ENCODE measurements around the gene BEST1. TPM values are rescaled to one million over a fixed set of nuclear protein-coding genes. Genes with fewer than 3 reads are reported as not detected.
A peak's percentile ranks its signal among the peaks of the same experiment; 100 is the strongest.
"Not testable (repeated sequence)": the region's sequence is repeated elsewhere in the genome, so short reads cannot be mapped to it uniquely, and the experiment has no call there.

The BEST1 gene
- total RNA-seq, 2 donors from 2014 or later: 0.18 to 0.58 TPM

DNA sequence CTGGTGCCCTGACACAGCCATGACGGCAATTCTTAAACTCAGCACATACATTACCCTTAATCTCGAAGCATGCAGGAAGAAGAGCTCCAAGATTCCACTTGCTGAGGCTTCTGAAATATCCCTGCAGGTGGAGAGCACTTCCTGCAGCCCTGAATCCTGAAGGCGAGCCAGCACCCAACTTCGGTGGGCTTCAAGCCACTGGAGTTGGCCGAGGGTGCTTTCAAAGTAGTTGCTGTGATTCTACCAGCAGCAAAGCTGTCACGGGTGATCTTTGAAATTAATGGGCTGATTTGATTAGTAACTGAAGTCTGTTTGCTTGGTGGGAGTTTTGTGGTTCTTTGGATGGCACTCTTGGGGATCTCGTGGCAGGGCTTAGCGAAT lies 26.3 kb downstream of the BEST1 start:
- DNase-seq (ENCODE audit: low spot score in 2 of 2) (peak in 1 of 2 donors; percentile 1), ATAC-seq (no peak)
- H3K36me3 Mint-ChIP-seq: no peaks in the 10 kb centered on the region
- peak overlapping the region in 1 of 2 donors; percentile 15 for H3K27ac Mint-ChIP-seq
- no peaks in the 10 kb centered on the region for H3K9me3 Mint-ChIP-seq

DNA sequence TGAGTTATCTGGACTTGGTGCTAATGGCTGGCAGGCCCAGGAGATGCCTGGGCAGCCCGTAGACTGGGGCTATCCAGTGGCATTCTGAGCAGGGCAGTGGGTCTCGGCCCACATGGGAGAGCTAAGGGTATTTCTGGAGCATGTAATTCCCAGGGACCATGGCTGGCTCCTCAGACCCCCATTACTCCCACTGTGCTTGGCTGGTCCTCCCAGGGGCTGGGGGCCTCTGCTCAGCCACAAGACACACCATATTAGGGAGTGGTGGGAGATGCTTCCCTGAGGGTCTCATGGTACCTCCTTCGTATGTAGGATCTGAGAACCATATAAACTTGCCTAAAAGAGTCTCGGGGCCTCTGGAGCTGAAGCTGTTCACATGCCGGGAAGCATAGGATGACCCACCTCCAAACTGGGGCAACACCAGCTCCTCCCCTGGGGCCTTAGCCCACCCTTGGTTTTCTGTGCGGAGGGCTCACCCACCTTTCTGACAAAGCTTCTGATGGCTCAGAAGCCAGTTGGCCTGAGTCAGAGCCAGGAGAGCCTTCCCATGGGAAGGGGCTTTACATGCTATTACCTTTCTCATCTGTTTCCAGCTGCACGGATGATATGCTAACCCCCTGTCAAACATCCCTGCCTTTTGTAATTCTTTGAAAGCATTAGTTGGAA lies 26.8 kb downstream of the BEST1 start:
- no peaks in the 10 kb centered on the region for H3K36me3 Mint-ChIP-seq
- no peaks in the 10 kb centered on the region for H3K9me3 Mint-ChIP-seq
- DNase-seq (ENCODE audit: low spot score in 2 of 2) (peak in 1 of 2 donors; percentile 40), ATAC-seq (no peak)
- peak overlapping the region in 1 of 2 donors; percentile 15 for H3K27ac Mint-ChIP-seq

DNA sequence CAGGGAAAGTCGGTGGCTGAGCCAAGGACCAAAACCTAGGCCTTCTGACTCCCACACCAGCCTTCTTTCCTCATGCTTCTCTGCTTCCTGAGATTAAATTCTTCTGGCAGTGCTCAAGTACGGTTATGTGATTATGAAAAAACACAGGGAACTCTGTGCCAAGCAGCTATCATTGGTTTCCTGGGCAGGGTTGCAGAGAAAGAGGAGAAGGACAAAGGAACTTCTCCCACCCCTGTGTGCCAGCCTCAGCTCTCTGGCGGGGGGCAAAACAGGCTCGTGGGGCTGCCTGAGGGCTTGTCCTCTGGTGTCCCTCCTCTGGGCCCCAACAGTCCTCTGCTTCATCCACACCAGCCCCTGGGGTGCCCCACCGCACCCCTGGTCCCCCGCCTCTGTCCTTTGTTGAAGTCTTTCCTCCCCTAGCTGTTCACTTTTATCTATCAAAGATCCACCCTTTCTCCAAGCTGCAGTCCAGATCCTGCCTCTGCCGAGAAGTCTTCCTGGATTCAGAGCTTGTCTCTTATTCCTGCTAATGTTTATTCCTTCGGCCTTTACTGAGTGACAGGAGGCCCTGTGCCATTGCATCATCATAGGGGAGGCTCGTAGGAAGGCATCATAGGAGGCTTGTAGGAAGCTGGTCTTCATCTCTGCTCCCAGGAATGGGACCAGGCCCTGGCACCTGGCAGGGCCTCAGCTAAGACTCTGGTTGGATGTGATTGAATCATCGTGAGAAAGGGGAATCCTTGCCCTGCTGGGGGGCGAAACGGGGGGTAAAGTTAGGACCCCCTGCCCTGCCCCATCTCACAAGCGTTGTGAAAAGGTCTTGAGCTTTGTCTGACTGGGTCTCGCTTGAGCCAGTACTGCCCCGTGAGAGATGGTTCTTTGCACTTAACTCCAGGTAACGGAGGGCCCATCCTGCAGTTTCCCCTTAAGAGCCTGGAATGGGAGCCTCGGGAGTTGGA lies 28.8 kb downstream of the BEST1 start:
- Mint-ChIP-seq H3K9me3 (no peaks in the 10 kb centered on the region), H3K27ac (peak overlapping the region in 1 of 2 donors; percentile 22), H3K36me3 (no peaks in the 10 kb centered on the region)
- ATAC-seq: no peak
- DNase-seq (ENCODE audit: low spot score in 2 of 2): peak in 1 of 2 donors; percentile 35

DNA sequence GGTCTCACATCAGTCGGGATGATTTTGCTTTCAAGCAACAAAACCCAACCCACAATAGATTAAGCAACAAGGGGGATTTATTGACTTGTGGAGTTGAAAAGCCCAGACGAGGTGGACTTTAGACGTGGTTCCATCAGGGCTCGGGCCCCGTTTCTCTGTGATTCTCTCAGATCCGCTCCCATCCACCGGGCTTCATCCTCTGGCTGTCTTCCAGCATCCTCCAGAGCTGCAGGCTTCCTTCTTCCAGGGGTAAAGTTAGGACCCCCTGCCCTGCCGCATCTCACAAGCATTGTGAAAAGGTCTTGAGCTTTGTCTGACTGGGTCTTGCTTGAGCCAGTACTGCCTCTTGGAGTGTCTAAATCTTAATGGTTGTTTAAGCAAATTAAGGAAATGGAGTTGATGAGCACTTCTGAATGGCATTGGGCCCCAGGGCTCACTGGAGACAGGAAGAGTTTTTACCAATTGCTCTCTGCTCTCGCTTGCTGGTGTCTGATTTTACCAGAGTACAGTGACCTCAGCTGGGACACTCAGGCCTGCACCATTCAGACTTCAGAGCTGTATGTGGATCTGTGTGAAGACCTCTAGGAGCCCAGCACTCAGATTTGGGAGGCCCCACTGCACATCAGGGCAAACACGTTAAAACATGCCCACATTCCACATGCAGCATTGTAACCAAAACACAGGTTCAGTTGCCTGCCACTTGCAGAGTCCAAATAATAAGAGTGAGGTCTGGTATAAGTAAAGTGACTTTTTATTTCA lies 30.8 kb downstream of the BEST1 start:
- Mint-ChIP-seq H3K27ac (peak overlapping the region; percentile 27 to 81), H3K9me3 (peaks cover 0 to under 1% of the 10 kb centered on the region in 2 donors), H3K36me3 (peaks cover 0 to 3% of the 10 kb centered on the region in 2 donors)
- ATAC-seq (no peak), DNase-seq (ENCODE audit: low spot score in 2 of 2) (peak in 1 of 2 donors; percentile 23)

DNA sequence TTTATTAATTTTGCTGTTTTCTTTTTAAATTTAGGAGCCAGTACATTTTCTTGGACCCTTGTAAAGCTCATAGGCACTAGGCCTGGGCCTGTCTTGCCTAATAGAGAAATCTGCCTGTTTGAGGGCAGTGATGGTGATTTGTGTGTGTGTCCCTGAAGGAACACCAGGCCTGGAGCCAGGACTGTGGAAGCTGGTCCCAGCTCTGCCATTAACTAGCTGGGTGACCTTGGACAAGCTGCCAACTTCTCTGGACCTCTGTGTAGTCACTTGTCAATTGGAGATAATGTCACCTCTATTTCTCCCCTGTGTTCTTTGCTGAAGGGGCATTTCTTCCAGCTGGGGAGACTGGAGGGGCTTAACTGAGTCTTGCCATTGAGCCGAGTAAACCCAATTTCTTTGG lies 33.3 kb downstream of the BEST1 start:
- Mint-ChIP-seq H3K27ac (no peak overlapping the region), H3K36me3 (peaks cover 12 to 21% of the 10 kb centered on the region in 2 donors), H3K9me3 (peaks cover 17% of the 10 kb centered on the region in 2 donors)
- DNase-seq (ENCODE audit: low spot score in 2 of 2) (no peak), ATAC-seq (no peak)

DNA sequence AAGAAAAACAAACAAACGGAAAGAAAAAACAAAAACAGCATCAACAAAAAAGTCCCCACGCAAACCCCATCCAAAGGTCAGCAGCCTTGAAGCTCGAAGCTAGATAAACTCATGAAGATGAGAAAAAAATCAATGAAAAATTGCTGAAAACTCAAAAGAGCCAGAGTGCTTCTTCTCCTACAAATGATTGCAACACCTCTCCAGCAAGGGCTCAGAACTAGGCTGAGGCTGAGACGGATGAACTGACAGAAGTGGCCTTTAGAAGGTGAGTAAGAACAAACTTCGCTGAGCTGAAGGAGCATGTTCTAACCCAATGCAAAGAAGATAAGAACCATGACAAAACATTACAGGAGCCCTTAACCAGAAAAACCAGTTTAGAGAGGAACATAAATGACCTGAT lies 35.7 kb downstream of the BEST1 start:
- H3K36me3 Mint-ChIP-seq: peaks cover 16 to 21% of the 10 kb centered on the region in 2 donors
- H3K9me3 Mint-ChIP-seq: peaks cover 30 to 33% of the 10 kb centered on the region in 2 donors
- ATAC-seq (no peak), DNase-seq (ENCODE audit: low spot score in 2 of 2) (peak in 1 of 2 donors; percentile 11)
- no peak overlapping the region for H3K27ac Mint-ChIP-seq

DNA sequence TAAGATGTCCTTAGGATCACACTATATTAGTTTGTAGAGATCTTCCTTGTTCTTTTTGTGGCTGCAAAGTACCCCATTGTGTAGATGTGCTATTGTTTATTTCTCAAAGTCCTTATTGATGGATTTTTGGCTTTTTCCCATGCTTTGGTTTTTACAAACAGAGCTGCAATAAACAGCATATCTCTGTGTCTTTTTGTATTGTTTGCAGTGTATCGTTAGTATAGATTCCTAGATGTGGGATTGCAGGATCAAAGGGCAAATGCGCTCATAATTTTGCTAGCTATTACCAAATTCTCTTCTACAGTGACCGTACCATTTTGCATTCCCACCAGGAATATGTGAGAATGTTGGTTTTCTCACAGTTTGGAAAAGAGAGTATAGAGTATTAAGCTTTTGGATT lies 44.8 kb downstream of the BEST1 start:
- Mint-ChIP-seq H3K9me3 (peaks cover 17% of the 10 kb centered on the region in 2 donors), H3K36me3 (peaks cover 9 to 18% of the 10 kb centered on the region in 2 donors), H3K27ac (peak overlapping the region in 1 of 2 donors; percentile 23)
- no peak for ATAC-seq
- DNase-seq (ENCODE audit: low spot score in 2 of 2): no peak

DNA sequence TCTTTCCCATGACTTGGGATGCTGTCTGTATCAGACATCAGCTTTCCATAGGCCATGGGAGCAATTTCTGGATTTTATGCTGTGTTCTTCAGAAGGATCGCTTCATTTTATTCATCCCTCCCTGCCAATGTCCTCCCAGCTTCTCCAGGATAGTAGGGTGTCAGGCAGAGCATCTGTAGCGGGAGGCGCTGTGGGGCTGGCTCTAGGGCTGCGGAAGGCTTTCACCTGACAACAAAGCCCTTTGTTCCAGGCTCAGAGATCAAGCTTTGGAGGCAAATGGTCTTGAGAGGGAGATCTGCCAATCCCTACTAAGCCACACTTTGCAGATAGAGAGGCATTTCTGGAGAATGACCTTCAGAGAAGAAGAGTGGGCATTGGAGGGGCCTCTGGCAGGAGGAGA lies 46.8 kb downstream of the BEST1 start:
- DNase-seq (ENCODE audit: low spot score in 2 of 2) (no peak), ATAC-seq (no peak)
- peak overlapping the region in 1 of 2 donors; percentile 64 for H3K27ac Mint-ChIP-seq
- peaks cover 9 to 18% of the 10 kb centered on the region in 2 donors for H3K36me3 Mint-ChIP-seq
- H3K9me3 Mint-ChIP-seq: peaks cover 12 to 13% of the 10 kb centered on the region in 2 donors

DNA sequence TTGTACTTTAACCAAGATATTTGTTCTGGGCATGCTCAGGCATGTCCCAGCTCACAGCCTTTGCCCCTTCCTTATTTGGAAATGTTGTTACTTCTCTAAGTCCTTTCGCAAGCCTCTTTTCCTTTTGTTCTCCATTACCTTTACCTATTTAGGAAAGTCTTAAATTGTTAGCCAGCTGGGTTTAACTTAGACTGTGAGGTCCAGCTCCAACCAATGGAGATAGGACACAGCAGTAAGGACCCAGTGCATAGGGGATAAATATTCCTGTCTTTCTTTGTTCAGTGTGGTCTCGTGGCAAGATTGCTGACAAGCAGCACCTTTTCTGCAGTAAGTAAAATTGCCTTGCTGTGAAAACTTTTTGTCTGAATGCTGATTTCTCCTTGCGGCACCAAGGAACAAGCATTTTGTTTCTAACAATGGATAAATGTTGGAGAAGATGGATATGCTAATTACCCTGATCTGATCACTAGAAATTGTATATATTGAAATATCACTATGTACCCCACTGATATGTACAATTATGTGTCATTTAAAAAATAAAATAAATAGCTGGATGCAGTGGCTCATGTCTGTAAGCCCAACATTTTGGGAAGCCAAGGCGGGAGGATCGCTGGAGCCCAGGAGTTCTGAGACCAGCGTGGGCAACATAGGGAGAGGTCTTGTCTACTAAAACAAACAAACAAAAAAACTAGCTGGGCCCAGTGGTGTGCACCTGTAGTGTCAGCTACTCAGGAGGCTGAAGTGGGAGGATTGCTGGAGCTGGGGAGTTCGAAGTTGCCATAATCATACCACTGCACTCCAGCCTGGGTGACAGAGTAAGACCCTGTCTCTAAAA lies 49.2 kb downstream of the BEST1 start:
- Mint-ChIP-seq H3K27ac (peak overlapping the region in 1 of 2 donors; percentile 93), H3K36me3 (peaks cover 9 to 18% of the 10 kb centered on the region in 2 donors), H3K9me3 (peaks cover 7 to 9% of the 10 kb centered on the region in 2 donors)
- DNase-seq (ENCODE audit: low spot score in 2 of 2) (peak in 1 of 2 donors; percentile 21), ATAC-seq (peak in 1 of 2 donors; percentile 69)

DNA sequence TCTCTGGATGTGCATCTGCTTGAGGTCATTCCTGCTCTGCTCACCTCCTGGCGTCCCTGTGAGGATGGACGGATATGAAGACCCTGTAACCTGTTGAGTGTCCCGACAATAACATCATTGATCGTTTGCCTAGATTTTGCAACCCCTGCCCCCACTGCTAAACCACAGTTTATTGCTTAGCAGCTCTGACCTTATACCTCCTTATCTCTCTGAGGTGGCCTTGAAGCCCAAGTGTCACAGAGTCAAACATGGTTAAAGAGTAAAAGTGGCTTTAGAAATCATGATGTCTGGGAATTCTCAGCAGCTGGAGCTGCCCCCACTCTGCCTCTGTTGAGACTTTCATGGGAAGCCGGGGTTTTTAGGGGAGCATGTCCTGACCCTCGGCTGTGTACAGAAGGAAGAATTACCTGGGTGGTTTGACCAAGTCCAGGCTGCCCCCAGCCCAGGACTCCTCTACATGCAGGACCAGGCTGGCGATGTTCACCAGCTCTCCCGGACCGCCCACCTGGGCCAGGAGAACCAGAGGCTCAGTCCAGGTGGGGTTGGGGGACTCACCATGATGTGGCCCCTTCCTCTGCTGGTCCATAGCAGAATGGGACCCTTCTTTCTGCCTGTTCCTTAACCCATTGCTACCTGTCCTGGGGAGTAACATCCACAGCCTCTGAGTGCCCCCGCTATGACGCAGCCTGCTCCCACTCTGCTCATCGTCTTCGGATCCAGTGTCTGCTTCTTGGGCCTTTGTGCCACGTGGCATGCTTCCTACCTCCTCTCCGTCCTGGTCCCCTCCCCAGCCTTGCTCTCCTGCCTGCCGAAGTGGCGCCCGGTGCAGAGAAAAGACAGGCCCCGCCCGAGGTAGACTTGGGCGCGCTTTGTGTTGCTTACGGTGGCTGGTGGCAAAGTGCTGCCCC lies 50.6 kb downstream of the BEST1 start:
- peak overlapping the region in 1 of 2 donors; percentile 87 for H3K27ac Mint-ChIP-seq
- peaks cover 7 to 9% of the 10 kb centered on the region in 2 donors for H3K9me3 Mint-ChIP-seq
- H3K36me3 Mint-ChIP-seq: peaks cover 9 to 18% of the 10 kb centered on the region in 2 donors
- no peak for ATAC-seq
- DNase-seq (ENCODE audit: low spot score in 2 of 2): no peak

DNA sequence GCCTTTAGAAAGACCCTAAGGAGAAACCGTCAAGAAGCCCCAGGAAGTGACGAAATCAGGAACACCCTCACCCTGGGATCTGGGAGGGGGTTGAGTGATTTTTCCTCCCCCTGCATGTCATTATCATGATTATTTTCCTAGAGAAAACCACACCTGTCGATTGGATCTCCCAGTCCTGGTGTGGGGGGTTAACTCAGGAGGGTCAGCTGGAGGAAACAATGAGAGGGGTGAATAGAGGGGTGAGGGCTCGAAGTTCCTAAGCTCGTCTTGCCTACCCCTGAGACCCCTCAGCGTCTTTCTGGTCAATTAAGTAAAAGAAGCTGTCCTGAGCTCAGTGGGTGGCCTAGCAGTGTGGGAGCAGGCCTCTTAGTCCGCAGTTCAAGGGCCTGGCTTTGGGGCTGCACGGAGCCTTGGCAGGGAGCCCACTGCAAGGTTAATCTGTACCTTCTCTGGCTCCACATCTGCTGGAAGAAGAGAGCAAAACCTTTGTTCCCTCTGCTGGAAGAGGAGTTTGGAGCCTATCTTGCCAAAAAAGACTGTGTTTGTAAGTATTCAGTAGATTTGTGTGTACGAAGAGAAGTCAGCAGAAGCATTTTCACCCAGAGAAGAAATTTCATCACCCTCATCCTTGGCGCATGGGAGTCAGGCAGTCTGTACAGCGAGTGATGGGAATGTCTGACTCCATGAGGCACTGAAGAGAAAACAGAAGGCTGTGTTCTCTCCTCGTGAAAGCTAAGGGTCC lies 51.5 kb downstream of the BEST1 start:
- H3K9me3 Mint-ChIP-seq: peaks cover 7 to 9% of the 10 kb centered on the region in 2 donors

DNA sequence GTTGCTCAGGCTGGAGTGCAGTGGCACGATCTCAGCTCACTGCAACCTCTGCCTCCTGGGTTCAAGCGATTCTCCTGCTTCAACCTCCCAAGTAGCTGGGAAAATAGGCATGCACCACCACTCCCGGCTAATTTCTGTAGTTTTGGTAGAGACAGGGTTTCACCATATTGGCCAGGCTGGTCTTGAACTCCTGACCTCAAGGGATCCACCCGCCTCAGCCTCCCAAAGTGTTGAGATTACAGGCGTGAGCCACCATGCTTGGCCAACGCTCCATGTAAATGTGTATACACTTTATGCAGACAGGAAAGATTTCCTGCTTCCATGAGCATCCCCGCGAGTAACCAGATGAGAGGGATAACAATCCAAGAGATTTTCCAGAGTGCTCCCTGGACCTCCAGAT lies 52.1 kb downstream of the BEST1 start:
- not testable (repeated sequence) for H3K9me3 Mint-ChIP-seq; DNase-seq (ENCODE audit: low spot score in 2 of 2); ATAC-seq
- H3K36me3 Mint-ChIP-seq: peaks cover 9 to 18% of the 10 kb centered on the region in 2 donors
- H3K27ac Mint-ChIP-seq: peak overlapping the region in 1 of 2 donors; percentile 87

More for the DNA sequence above, 51.5 kb downstream of the BEST1 start:
- ATAC-seq: no peak
- DNase-seq (ENCODE audit: low spot score in 2 of 2): peak in 1 of 2 donors; percentile 18
- Mint-ChIP-seq H3K27ac (peak overlapping the region in 1 of 2 donors; percentile 87), H3K36me3 (peaks cover 9 to 18% of the 10 kb centered on the region in 2 donors)

DNA sequence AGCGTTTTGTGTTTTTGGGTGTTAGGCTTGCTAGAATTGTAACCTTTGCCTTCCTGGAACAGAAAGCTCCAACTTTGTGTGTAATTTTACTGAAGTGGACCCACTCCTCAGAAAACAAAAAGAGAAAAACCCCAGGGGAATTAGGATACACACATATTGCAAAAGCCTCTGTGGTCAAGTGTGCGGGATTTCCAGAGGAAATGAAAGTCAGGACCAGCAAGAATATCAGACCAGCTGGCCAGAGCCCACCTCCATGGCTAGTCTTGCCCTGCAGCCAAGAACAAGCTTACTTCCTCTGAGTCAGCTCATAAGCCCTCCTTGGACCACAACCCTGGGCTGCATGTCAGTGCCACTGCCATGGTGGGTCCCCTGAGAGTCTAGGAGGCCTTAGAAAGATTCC lies 54.3 kb downstream of the BEST1 start:
- peaks cover under 1 to 2% of the 10 kb centered on the region in 2 donors for H3K9me3 Mint-ChIP-seq
- no peak overlapping the region for H3K27ac Mint-ChIP-seq
- DNase-seq (ENCODE audit: low spot score in 2 of 2) (peak in 1 of 2 donors; percentile 21), ATAC-seq (peak in 1 of 2 donors; percentile 36)
- peaks cover 2 to 3% of the 10 kb centered on the region in 2 donors for H3K36me3 Mint-ChIP-seq

DNA sequence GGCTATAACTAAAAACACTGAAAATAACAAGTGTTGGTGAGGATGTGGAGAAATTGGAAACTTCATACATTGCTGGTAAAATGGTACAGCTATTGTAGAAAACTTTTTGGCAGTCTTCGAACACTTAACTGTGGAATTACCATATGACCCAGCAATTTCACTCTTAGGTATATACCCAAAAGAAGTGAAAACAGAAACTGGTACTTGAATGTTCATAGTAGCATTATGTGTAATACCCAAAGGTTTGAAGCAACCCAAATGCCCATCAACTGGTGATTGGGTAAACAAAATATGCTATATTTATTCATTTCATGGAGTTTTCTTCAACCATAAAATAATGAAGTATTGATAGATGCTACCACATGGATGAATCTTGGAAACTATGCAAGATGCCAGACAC lies 58.0 kb downstream of the BEST1 start:
- H3K36me3 Mint-ChIP-seq: no peaks in the 10 kb centered on the region
- DNase-seq (ENCODE audit: low spot score in 2 of 2) (no peak), ATAC-seq (peak in 1 of 2 donors; percentile 79)
- H3K27ac Mint-ChIP-seq: no peak overlapping the region
- H3K9me3 Mint-ChIP-seq: no peaks in the 10 kb centered on the region

Data from activated naive CD4-positive, alpha-beta T cell treated with anti-CD3 and anti-CD28 coated beads, Interleukin-2, amount 50 U/mL, for 72 hours (primary cell).